HEK293 (cell line): ENCODE data around the gene GNB1L.

Source experiments
- CTCF ChIA-PET: fragments of 350-600 bp; formaldehyde crosslinking; extraction: SDS; loops from one replicate; lab custom pipeline; 2021; ENCODE audit warnings: antibody characterized with exemption; lab: Yijun Ruan, JAX
- POLR2A ChIA-PET: fragments of 300-600 bp; formaldehyde crosslinking; extraction: SDS; loops from one replicate; lab custom pipeline; 2020; ENCODE audit warnings: antibody characterized with exemption, inconsistent platforms; lab: Yijun Ruan, JAX
- H3K27ac ChIP-seq: fragments of 200-500 bp; sonication (Bioruptor generic); 2 replicates; pipeline ENCODE4 v1.5.1; 2014; ENCODE audit warnings: low read depth, low read length, control low read depth, inconsistent platforms; ENCODE audit errors: extremely low read depth
- H3K36me3 ChIP-seq, 2 experiments: fragments of 200-500 bp in 1 of 2; sonication (Bioruptor generic) in 1 of 2; 1 replicate in 1 of 2; 2 replicates in 1 of 2; pipeline ENCODE4 v1.5.1; 2014 to 2017; ENCODE audit warnings: inconsistent platforms in 2 of 2, low read length in 2 of 2; ENCODE audit not compliant: control insufficient read depth in 2 of 2, insufficient read depth in 1 of 2
- H3K4me1 ChIP-seq: fragments of 200-500 bp; sonication (Bioruptor generic); 2 replicates; pipeline ENCODE4 v1.5.1; 2014; ENCODE audit warnings: mild to moderate bottlenecking, low read length, inconsistent platforms; ENCODE audit not compliant: control insufficient read depth, insufficient read depth
- H3K4me3 ChIP-seq: 2 replicates; pipeline ENCODE4 v1.5.1; 2011; ENCODE audit warnings: low read depth, mild to moderate bottlenecking, control low read depth, low read length, moderate library complexity
- H3K9me3 ChIP-seq: fragments of 200-500 bp; sonication (Bioruptor generic); 2 replicates; pipeline ENCODE4 v1.5.1; 2014; ENCODE audit warnings: low read depth, low read length, inconsistent platforms; ENCODE audit not compliant: control insufficient read depth, insufficient read depth
- INSM2 ChIP-seq: fragments of 450-650 bp; formaldehyde crosslinking; IDR thresholded peaks from 2 replicates; pipeline ENCODE4 v1.5.1; 2016; ENCODE audit warnings: missing biosample characterization, missing genetic modification characterization
- KLF7 ChIP-seq: fragments of 450-650 bp; formaldehyde crosslinking; IDR thresholded peaks from 2 replicates; pipeline ENCODE4 v1.5.1; 2016; ENCODE audit warnings: missing biosample characterization, missing genetic modification characterization, borderline replicate concordance
- KLF8 ChIP-seq: fragments of 450-650 bp; formaldehyde crosslinking; IDR thresholded peaks from 2 replicates; pipeline ENCODE4 v1.5.1; 2016; ENCODE audit warnings: missing biosample characterization, missing genetic modification characterization
- PRDM1 ChIP-seq: fragments of 450-650 bp; formaldehyde crosslinking; IDR thresholded peaks from 2 replicates; pipeline ENCODE4; 2016; ENCODE audit warnings: missing biosample characterization, missing genetic modification characterization
- SCRT2 ChIP-seq: fragments of 450-650 bp; formaldehyde crosslinking; IDR thresholded peaks from 2 replicates; pipeline ENCODE4 v1.5.1; 2016; ENCODE audit warnings: missing biosample characterization, missing genetic modification characterization
- YY2 ChIP-seq: fragments of 450-650 bp; formaldehyde crosslinking; IDR thresholded peaks from 2 replicates; pipeline ENCODE4 v1.5.1; 2016; ENCODE audit warnings: missing biosample characterization, missing genetic modification characterization
- ZBTB8A ChIP-seq: fragments of 450-650 bp; formaldehyde crosslinking; IDR thresholded peaks from 2 replicates; pipeline ENCODE4 v1.5.1; 2016; ENCODE audit warnings: missing biosample characterization, missing genetic modification characterization
- ZNF19 ChIP-seq: fragments of 450-650 bp; formaldehyde crosslinking; IDR thresholded peaks from 2 replicates; pipeline ENCODE4; 2016; ENCODE audit warnings: missing biosample characterization, missing genetic modification characterization, low read depth
- ZNF2 ChIP-seq: fragments of 450-650 bp; formaldehyde crosslinking; IDR thresholded peaks from 2 replicates; pipeline ENCODE4 v1.5.1; 2016; ENCODE audit warnings: missing biosample characterization, missing genetic modification characterization
- ZNF211 ChIP-seq: fragments of 450-650 bp; formaldehyde crosslinking; IDR thresholded peaks from 2 replicates; pipeline ENCODE4 v1.5.1; 2016; ENCODE audit warnings: low read depth, missing biosample characterization, missing genetic modification characterization
- ZNF350 ChIP-seq: fragments of 450-650 bp; formaldehyde crosslinking; IDR thresholded peaks from 2 replicates; pipeline ENCODE4 v1.5.0; 2017; ENCODE audit warnings: missing biosample characterization, mild to moderate bottlenecking, missing genetic modification characterization
- ZNF488 ChIP-seq: fragments of 450-650 bp; formaldehyde crosslinking; IDR thresholded peaks from 2 replicates; pipeline ENCODE4 v1.5.1; 2016; ENCODE audit warnings: missing biosample characterization, missing genetic modification characterization
- ZNF571 ChIP-seq: fragments of 450-650 bp; formaldehyde crosslinking; IDR thresholded peaks from 2 replicates; pipeline ENCODE4 v1.5.0; 2017; ENCODE audit warnings: missing biosample characterization, missing genetic modification characterization
- ZNF623 ChIP-seq: fragments of 450-650 bp; formaldehyde crosslinking; IDR thresholded peaks from 2 replicates; pipeline ENCODE4 v1.5.1; 2016; ENCODE audit warnings: missing biosample characterization, missing genetic modification characterization
- ZNF654 ChIP-seq: fragments of 450-650 bp; formaldehyde crosslinking; IDR thresholded peaks from 2 replicates; pipeline ENCODE4 v1.5.1; 2016; ENCODE audit warnings: low read depth, missing biosample characterization, missing genetic modification characterization
- ZNF707 ChIP-seq: fragments of 450-650 bp; formaldehyde crosslinking; IDR thresholded peaks from 2 replicates; pipeline ENCODE4 v1.5.1; 2016; ENCODE audit warnings: missing biosample characterization, missing genetic modification characterization
- ZNF747 ChIP-seq: fragments of 450-650 bp; formaldehyde crosslinking; IDR thresholded peaks from 2 replicates; pipeline ENCODE4 v1.5.1; 2016; ENCODE audit warnings: missing biosample characterization, missing genetic modification characterization
- ZNF777 ChIP-seq: fragments of 450-650 bp; formaldehyde crosslinking; IDR thresholded peaks from 2 replicates; pipeline ENCODE4 v1.5.1; 2017; ENCODE audit warnings: missing biosample characterization, missing genetic modification characterization, borderline replicate concordance
- ZNF785 ChIP-seq: fragments of 450-650 bp; formaldehyde crosslinking; IDR thresholded peaks from 2 replicates; pipeline ENCODE4 v1.5.1; 2016; ENCODE audit warnings: missing biosample characterization, missing genetic modification characterization
- ZNF791 ChIP-seq: fragments of 450-650 bp; formaldehyde crosslinking; IDR thresholded peaks from 2 replicates; pipeline ENCODE4 v1.5.1; 2016; ENCODE audit warnings: missing biosample characterization, missing genetic modification characterization
- ZSCAN4 ChIP-seq: fragments of 450-650 bp; formaldehyde crosslinking; IDR thresholded peaks from 2 replicates; pipeline ENCODE4 v1.5.1; 2017; ENCODE audit warnings: missing biosample characterization, missing genetic modification characterization
- ZXDB ChIP-seq: fragments of 450-650 bp; formaldehyde crosslinking; IDR thresholded peaks from 2 replicates; pipeline ENCODE4 v1.5.1; 2016; ENCODE audit warnings: missing biosample characterization, missing genetic modification characterization
- TF ChIP-seq, protein P1 (sequence below): fragments of 450-650 bp; formaldehyde crosslinking; IDR thresholded peaks from 2 replicates; pipeline ENCODE4 v1.5.0; 2017; ENCODE audit warnings: missing biosample characterization, missing genetic modification characterization, borderline replicate concordance
- TF ChIP-seq, protein P2 (sequence below): fragments of 450-650 bp; formaldehyde crosslinking; IDR thresholded peaks from 2 replicates; pipeline ENCODE4 v1.5.1; 2016; ENCODE audit warnings: missing biosample characterization, missing genetic modification characterization
- TF ChIP-seq, protein P3 (sequence below): fragments of 450-650 bp; formaldehyde crosslinking; IDR thresholded peaks from 2 replicates; pipeline ENCODE4 v1.5.1; 2017; ENCODE audit warnings: missing biosample characterization, missing genetic modification characterization

Gene GNB1L

DNA sequence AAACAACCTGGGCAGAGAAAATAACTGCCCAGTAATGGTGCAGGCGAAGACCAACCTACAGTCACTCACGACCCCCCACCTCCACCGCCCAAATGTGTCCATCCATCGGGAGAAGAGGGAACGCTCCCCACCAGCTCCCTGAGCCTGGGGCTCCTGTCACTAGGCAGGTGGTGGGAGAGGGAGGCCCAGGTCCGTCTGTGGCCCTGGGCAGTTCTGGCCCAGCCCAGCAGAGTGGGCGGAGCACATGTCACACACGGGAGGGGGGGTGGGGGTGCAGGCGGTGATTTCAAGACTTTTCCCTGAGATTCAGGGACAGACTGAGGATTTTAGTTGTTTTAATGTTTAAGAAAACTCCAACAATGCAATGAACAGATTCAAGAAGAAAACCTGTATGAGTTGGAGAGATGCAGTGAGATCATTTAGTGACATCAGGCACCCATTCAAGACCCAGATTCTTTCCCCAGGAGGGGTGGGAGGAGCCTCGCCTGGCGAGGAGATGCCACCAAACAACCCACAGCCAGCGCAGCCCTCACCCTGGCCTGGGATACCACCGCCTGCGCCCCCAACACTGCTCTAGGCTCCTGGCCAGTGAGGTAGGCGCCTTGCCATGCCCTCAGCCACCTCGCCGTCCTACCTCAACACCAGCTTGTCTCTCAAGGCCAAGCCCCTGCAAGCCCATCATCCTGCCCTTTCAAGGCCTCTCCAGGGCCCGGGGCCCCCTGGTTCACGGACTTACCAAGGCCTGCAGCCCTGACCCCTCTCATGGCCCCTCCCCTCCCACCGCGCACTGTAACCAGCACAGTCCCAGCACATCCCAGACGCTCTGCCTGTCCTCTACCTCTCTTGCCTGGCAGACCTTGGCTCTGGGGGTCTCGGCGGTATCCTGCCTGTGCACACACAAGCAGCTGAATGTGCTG lies 57.3 kb downstream of the GNB1L start:
- H3K36me3 ChIP-seq, result peaks cover 0 to 23% of the 10 kb centered on the region in 2 experiments; a peak in 1 of 3 replicates
- CTCF ChIA-PET, result interaction anchor here (0.9 kb wide), 1 partner anchor 36 kb away, joined by 7 read pairs; no protein-coding TSS in a partner anchor
- no peak overlapping the region for H3K27ac ChIP-seq
- POLR2A ChIA-PET, result interaction anchor here (0.5 kb wide), 1 partner anchor 32 kb away, joined by 3 read pairs; no protein-coding TSS in a partner anchor
- 0 out of 2 replicates have a peak, but pooled peaks have one; percentile 11 for TF ChIP-seq SCRT2 (tag by site-specific recombination)
- TF ChIP-seq ZXDB (tag by site-specific recombination), result no peak
- no peak for TF ChIP-seq YY2
- no peak for TF ChIP-seq ZNF791
- no peak for TF ChIP-seq ZNF19 (tag by site-specific recombination)
- TF ChIP-seq, protein P1, sequence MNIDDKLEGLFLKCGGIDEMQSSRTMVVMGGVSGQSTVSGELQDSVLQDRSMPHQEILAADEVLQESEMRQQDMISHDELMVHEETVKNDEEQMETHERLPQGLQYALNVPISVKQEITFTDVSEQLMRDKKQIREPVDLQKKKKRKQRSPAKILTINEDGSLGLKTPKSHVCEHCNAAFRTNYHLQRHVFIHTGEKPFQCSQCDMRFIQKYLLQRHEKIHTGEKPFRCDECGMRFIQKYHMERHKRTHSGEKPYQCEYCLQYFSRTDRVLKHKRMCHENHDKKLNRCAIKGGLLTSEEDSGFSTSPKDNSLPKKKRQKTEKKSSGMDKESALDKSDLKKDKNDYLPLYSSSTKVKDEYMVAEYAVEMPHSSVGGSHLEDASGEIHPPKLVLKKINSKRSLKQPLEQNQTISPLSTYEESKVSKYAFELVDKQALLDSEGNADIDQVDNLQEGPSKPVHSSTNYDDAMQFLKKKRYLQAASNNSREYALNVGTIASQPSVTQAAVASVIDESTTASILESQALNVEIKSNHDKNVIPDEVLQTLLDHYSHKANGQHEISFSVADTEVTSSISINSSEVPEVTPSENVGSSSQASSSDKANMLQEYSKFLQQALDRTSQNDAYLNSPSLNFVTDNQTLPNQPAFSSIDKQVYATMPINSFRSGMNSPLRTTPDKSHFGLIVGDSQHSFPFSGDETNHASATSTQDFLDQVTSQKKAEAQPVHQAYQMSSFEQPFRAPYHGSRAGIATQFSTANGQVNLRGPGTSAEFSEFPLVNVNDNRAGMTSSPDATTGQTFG (tag by site-specific recombination), result no peak
- no peak for TF ChIP-seq ZNF707 (tag by site-specific recombination)
- TF ChIP-seq, all 188 proteins: peak for 1
- H3K9me3 ChIP-seq, result no peaks in the 10 kb centered on the region
- H3K4me1 ChIP-seq, result no peaks in the 10 kb centered on the region
- no peak overlapping the region for H3K4me3 ChIP-seq

GRCh38 chr22:19796160-19796559 lies 58.5 kb downstream of the GNB1L start:
- Histone ChIP-seq H3K4me1 (no peaks in the 10 kb centered on the region), H3K27ac (no peak overlapping the region), H3K4me3 (no peak overlapping the region), H3K9me3 (no peaks in the 10 kb centered on the region), H3K36me3 (peaks cover 0 to 19% of the 10 kb centered on the region in 2 experiments; a peak in 1 of 3 replicates)
- ChIA-PET CTCF (interaction anchor here (0.7 to 0.9 kb wide), 2 partner anchors 37 to 42 kb away, joined by 3 to 7 read pairs; no protein-coding TSS in a partner anchor), POLR2A (no interaction called here)
- TF ChIP-seq KLF7 (tag by site-specific recombination), result no peak
- TF ChIP-seq ZNF623 (tag by site-specific recombination), result no peak
- no peak for TF ChIP-seq ZNF747 (tag by site-specific recombination)
- TF ChIP-seq ZSCAN4 (tag by site-specific recombination), result no peak
- no peak for TF ChIP-seq ZNF777
- no peak for TF ChIP-seq ZNF2 (tag by site-specific recombination)
- TF ChIP-seq, protein P2, sequence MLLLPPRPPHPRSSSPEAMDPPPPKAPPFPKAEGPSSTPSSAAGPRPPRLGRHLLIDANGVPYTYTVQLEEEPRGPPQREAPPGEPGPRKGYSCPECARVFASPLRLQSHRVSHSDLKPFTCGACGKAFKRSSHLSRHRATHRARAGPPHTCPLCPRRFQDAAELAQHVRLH, result no peak
- TF ChIP-seq KLF8 (tag by site-specific recombination), result no peak
- TF ChIP-seq ZNF488 (tag by site-specific recombination), result no peak
- TF ChIP-seq PRDM1 (tag by site-specific recombination), result no peak
- TF ChIP-seq, protein P3, sequence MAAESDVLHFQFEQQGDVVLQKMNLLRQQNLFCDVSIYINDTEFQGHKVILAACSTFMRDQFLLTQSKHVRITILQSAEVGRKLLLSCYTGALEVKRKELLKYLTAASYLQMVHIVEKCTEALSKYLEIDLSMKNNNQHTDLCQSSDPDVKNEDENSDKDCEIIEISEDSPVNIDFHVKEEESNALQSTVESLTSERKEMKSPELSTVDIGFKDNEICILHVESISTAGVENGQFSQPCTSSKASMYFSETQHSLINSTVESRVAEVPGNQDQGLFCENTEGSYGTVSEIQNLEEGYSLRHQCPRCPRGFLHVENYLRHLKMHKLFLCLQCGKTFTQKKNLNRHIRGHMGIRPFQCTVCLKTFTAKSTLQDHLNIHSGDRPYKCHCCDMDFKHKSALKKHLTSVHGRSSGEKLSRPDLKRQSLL (tag by site-specific recombination), result no peak
- no peak for TF ChIP-seq ZNF571
- no peak for TF ChIP-seq ZNF654 (tag by site-specific recombination)
- no peak for TF ChIP-seq ZNF785 (tag by site-specific recombination)
- no peak for TF ChIP-seq ZNF350
- TF ChIP-seq ZBTB8A, result no peak
- TF ChIP-seq ZNF211 (tag by site-specific recombination), result no peak
- TF ChIP-seq INSM2 (tag by site-specific recombination), result no peak
